HepG2 (cell line): ENCODE measurements around the gene PLK3. TPM values are rescaled to one million over a fixed set of nuclear protein-coding genes. Genes with fewer than 3 reads are reported as not detected.
A peak's percentile ranks its signal among the peaks of the same experiment; 100 is the strongest.

Source experiments
- DMAP1 ChIP-seq: IDR thresholded peaks from 2 replicates; pipeline ENCODE4 v1.6.1; 2016
- DNMT3B ChIP-seq: conservative IDR thresholded peaks from 2 replicates; pipeline ENCODE4 v1.6.1; 2016; ENCODE audit warnings: missing biosample characterization, control low read depth
- GMEB1 ChIP-seq: sonication (generic); formaldehyde crosslinking; IDR thresholded peaks from 2 replicates; pipeline ENCODE4 v1.5.1; 2020; ENCODE audit warnings: missing genetic modification reagents, mild to moderate bottlenecking, borderline replicate concordance
- MIER2 ChIP-seq: IDR thresholded peaks from 2 replicates; pipeline ENCODE4 v1.6.1; 2016; ENCODE audit warnings: missing biosample characterization, missing genetic modification reagents
- PTBP1 ChIP-seq: fragments of 200-400 bp; formaldehyde crosslinking; IDR thresholded peaks from 2 replicates; pipeline ENCODE4 v1.6.1; 2018; ENCODE audit warnings: low read length, low read depth; ENCODE audit not compliant: poor library complexity, severe bottlenecking
- SATB2 ChIP-seq: sonication (generic); formaldehyde crosslinking; IDR thresholded peaks from 2 replicates; pipeline ENCODE4 v1.5.0; 2020; ENCODE audit warnings: missing genetic modification reagents
- UBTF ChIP-seq: sonication (generic); formaldehyde crosslinking; IDR thresholded peaks from 2 replicates; pipeline ENCODE4 v1.4.0; 2020; ENCODE audit warnings: mild to moderate bottlenecking, missing genetic modification reagents
- ZBTB33 ChIP-seq: sonication (generic); formaldehyde crosslinking; IDR thresholded peaks from 2 replicates; pipeline ENCODE4 v1.4.0; 2020; ENCODE audit warnings: missing genetic modification reagents
- ZNF121 ChIP-seq: sonication (generic); formaldehyde crosslinking; IDR thresholded peaks from 2 replicates; pipeline ENCODE4 v1.5.0; 2020; ENCODE audit warnings: mild to moderate bottlenecking, missing genetic modification reagents
- ZNF20 ChIP-seq: sonication (generic); formaldehyde crosslinking; IDR thresholded peaks from 2 replicates; pipeline ENCODE4 v1.4.0; 2020; ENCODE audit warnings: mild to moderate bottlenecking, moderate library complexity, missing genetic modification reagents
- ZNF547 ChIP-seq: sonication (generic); formaldehyde crosslinking; IDR thresholded peaks from 2 replicates; pipeline ENCODE4 v1.5.1; 2020; ENCODE audit warnings: mild to moderate bottlenecking, missing genetic modification reagents
- ZNF660 ChIP-seq: sonication (generic); formaldehyde crosslinking; IDR thresholded peaks from 2 replicates; pipeline ENCODE4 v1.5.1; 2020; ENCODE audit warnings: mild to moderate bottlenecking, low read depth, missing genetic modification reagents, borderline replicate concordance
- ZNF749 ChIP-seq: sonication (generic); formaldehyde crosslinking; IDR thresholded peaks from 2 replicates; pipeline ENCODE4 v1.8.0; 2022; ENCODE audit warnings: mild to moderate bottlenecking, missing genetic modification reagents, moderate library complexity, borderline replicate concordance
- polyA plus RNA-seq, 8 experiments: library from polyadenylated mRNA; depleted of rRNA in 3 of 8; stranded (reverse) in 7 of 8; unstranded in 1 of 8; fragments of >200 nt; fragmentation: Illumina TruSeq in 4 of 8; extraction: Trizol in 4 of 8; gene quantifications; 2 replicates each; pipeline versions ENCODE4 v1.2.1 to v1.2.3, GENCODE V29; 2011 to 2016; ENCODE audit warnings: low read depth in 4 of 8, missing spikeins in 1 of 8, mixed read lengths in 1 of 8; ENCODE audit not compliant: insufficient read depth in 1 of 8
- total RNA-seq, 5 experiments: library from RNA; depleted of rRNA; stranded (reverse); fragments of >200 nt; fragmentation: Illumina TruSeq; extraction: Trizol; gene quantifications; 2 replicates each; pipeline ENCODE4 v1.2.3, GENCODE V29; 2016; ENCODE audit warnings: low read depth in 1 of 5
- TF ChIP-seq, protein P1 (sequence below): sonication (generic); formaldehyde crosslinking; IDR thresholded peaks from 2 replicates; pipeline ENCODE4 v1.4.0; 2020; ENCODE audit warnings: missing genetic modification reagents, borderline replicate concordance
- TF ChIP-seq, protein P2 (sequence below): sonication (generic); formaldehyde crosslinking; conservative IDR thresholded peaks from 2 replicates; pipeline ENCODE4 v1.8.0; 2022; ENCODE audit warnings: low read depth, missing genetic modification reagents

The PLK3 gene
- total and polyA plus RNA-seq, 2 of the 13 experiments (the other 11 are each of a cell fraction or from before 2014, with no cell fraction given) = 9.8 to 16.9 TPM

DNA sequence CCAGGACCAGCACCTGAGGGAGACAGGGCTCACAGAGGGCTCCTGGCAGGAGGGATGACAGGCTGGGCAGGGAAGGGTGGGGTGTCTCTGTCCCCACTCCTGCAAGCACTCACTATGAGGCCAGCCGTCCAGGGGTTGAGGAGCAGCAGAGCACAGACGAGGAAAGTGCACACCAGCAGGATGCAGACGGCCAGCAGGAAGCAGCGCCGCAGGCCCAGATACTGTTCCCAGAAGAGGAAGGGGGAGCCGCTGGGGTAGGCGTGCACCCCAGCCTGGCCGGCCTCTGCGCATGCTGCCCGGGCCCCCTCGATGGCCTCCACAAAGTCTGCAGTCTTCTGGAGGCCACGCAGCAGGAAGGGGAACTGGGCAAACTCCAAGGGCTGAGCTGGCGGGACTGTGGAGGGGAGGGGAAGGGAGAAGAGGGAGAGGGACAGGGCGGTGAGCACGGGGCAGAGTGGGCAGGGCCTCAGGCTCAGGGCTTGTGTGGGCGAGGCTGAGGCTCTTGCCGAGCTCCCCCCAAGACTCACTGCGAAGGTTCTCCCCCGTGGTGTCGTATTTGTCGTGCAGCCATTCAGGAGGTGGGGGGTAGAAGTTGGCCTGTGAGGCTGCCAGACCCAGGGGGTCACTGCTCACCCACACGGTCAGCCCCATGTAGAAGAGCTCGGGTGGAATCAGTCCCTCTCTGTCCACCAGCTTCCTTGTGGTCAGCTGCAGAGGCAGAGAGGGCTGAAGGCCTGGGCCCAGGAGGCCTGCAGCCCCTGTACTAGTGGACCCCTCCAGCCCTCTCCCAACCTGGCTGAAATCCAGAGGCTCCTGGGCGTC is 26.4 kb downstream of the PLK3 start (continued):
- TF ChIP-seq, protein P1, sequence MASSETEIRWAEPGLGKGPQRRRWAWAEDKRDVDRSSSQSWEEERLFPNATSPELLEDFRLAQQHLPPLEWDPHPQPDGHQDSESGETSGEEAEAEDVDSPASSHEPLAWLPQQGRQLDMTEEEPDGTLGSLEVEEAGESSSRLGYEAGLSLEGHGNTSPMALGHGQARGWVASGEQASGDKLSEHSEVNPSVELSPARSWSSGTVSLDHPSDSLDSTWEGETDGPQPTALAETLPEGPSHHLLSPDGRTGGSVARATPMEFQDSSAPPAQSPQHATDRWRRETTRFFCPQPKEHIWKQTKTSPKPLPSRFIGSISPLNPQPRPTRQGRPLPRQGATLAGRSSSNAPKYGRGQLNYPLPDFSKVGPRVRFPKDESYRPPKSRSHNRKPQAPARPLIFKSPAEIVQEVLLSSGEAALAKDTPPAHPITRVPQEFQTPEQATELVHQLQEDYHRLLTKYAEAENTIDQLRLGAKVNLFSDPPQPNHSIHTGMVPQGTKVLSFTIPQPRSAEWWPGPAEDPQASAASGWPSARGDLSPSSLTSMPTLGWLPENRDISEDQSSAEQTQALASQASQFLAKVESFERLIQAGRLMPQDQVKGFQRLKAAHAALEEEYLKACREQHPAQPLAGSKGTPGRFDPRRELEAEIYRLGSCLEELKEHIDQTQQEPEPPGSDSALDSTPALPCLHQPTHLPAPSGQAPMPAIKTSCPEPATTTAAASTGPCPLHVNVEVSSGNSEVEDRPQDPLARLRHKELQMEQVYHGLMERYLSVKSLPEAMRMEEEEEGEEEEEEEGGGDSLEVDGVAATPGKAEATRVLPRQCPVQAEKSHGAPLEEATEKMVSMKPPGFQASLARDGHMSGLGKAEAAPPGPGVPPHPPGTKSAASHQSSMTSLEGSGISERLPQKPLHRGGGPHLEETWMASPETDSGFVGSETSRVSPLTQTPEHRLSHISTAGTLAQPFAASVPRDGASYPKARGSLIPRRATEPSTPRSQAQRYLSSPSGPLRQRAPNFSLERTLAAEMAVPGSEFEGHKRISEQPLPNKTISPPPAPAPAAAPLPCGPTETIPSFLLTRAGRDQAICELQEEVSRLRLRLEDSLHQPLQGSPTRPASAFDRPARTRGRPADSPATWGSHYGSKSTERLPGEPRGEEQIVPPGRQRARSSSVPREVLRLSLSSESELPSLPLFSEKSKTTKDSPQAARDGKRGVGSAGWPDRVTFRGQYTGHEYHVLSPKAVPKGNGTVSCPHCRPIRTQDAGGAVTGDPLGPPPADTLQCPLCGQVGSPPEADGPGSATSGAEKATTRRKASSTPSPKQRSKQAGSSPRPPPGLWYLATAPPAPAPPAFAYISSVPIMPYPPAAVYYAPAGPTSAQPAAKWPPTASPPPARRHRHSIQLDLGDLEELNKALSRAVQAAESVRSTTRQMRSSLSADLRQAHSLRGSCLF (CRISPR knock-in tag) = no peak
- peak; percentile 67; the same call in 1 of the 2 replicates for TF ChIP-seq DMAP1 (CRISPR knock-in tag)
- TF ChIP-seq ZNF547 (CRISPR knock-in tag) = no peak; the same call in 1 of the 2 replicates
- TF ChIP-seq PTBP1 = no peak
- TF ChIP-seq ZNF660 (CRISPR knock-in tag) = no peak
- TF ChIP-seq, protein P2, sequence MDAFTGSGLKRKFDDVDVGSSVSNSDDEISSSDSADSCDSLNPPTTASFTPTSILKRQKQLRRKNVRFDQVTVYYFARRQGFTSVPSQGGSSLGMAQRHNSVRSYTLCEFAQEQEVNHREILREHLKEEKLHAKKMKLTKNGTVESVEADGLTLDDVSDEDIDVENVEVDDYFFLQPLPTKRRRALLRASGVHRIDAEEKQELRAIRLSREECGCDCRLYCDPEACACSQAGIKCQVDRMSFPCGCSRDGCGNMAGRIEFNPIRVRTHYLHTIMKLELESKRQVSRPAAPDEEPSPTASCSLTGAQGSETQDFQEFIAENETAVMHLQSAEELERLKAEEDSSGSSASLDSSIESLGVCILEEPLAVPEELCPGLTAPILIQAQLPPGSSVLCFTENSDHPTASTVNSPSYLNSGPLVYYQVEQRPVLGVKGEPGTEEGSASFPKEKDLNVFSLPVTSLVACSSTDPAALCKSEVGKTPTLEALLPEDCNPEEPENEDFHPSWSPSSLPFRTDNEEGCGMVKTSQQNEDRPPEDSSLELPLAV = no peak
- no peak; the same call in 1 of the 2 replicates for TF ChIP-seq ZBTB33
- TF ChIP-seq SATB2 (CRISPR knock-in tag) = no peak
- peak; percentile 20; the same call in 1 of the 2 replicates for TF ChIP-seq ZNF749 (CRISPR knock-in tag)
- TF ChIP-seq GMEB1 (CRISPR knock-in tag) = peak; percentile 34; the same call in 1 of the 2 replicates
- 0 out of 2 replicates have a peak, but pooled peaks have one; percentile 16 for TF ChIP-seq MIER2
- TF ChIP-seq ZNF121 (CRISPR knock-in tag) = peak; percentile 98
- no peak for TF ChIP-seq DNMT3B (CRISPR knock-in tag)
- TF ChIP-seq UBTF (CRISPR knock-in tag) = peak; percentile 92
- TF ChIP-seq ZNF20 = no peak; the same call in 1 of the 2 replicates
